HepG2 (cell line): ENCODE results near the gene COPS6. TPM values are rescaled to one million over a fixed set of nuclear protein-coding genes. Genes with fewer than 3 reads are reported as not detected.

Experiments
- ARHGAP35 ChIP-seq: sonication (generic); formaldehyde crosslinking; IDR thresholded peaks from 2 replicates; pipeline ENCODE4 v1.9.0; 2022; ENCODE audit warnings: mild to moderate bottlenecking, inconsistent platforms, moderate library complexity, missing genetic modification reagents, borderline replicate concordance
- GATAD2A ChIP-seq: IDR thresholded peaks from 2 replicates; pipeline ENCODE4 v1.6.1; 2016
- HDAC1 ChIP-seq: sonication (generic); formaldehyde crosslinking; IDR thresholded peaks from 2 replicates; pipeline ENCODE4 v1.5.1; 2020; ENCODE audit warnings: mild to moderate bottlenecking, missing genetic modification reagents
- PLRG1 ChIP-seq: fragments of 450-650 bp; conservative IDR thresholded peaks from 2 replicates; pipeline ENCODE4 v1.6.1; 2016
- SIX4 ChIP-seq: sonication (generic); formaldehyde crosslinking; IDR thresholded peaks from 2 replicates; pipeline ENCODE4 v1.4.0; 2020; ENCODE audit warnings: missing genetic modification reagents
- SKI ChIP-seq: fragments of 450-650 bp; IDR thresholded peaks from one replicate; pipeline ENCODE4 v1.6.1; 2018; ENCODE audit warnings: mild to moderate bottlenecking; ENCODE audit not compliant: partially characterized antibody
- SRY ChIP-seq: sonication (generic); formaldehyde crosslinking; IDR thresholded peaks from 2 replicates; pipeline ENCODE4 v1.8.0; 2022; ENCODE audit warnings: mild to moderate bottlenecking, missing genetic modification reagents
- ZIK1 ChIP-seq: sonication (generic); formaldehyde crosslinking; IDR thresholded peaks from 2 replicates; pipeline ENCODE4 v1.5.0; 2020; ENCODE audit warnings: mild to moderate bottlenecking, low read depth, missing genetic modification reagents, borderline replicate concordance
- ZNF230 ChIP-seq: sonication (generic); formaldehyde crosslinking; IDR thresholded peaks from 2 replicates; pipeline ENCODE4 v1.4.0; 2020; ENCODE audit warnings: mild to moderate bottlenecking, missing genetic modification reagents
- ZNF441 ChIP-seq: sonication (generic); formaldehyde crosslinking; IDR thresholded peaks from 2 replicates; pipeline ENCODE4 v1.7.0; 2021; ENCODE audit warnings: missing genetic modification reagents, borderline replicate concordance
- ZNF574 ChIP-seq: sonication (generic); formaldehyde crosslinking; IDR thresholded peaks from 2 replicates; pipeline ENCODE4 v1.4.0; 2020; ENCODE audit warnings: missing genetic modification reagents
- ZNF772 ChIP-seq: sonication (generic); formaldehyde crosslinking; IDR thresholded peaks from 2 replicates; pipeline ENCODE4 v1.5.0; 2020; ENCODE audit warnings: mild to moderate bottlenecking, missing genetic modification reagents
- ZSCAN29 ChIP-seq: sonication (generic); formaldehyde crosslinking; conservative IDR thresholded peaks from 2 replicates; pipeline ENCODE4 v1.4.0; 2020; ENCODE audit warnings: mild to moderate bottlenecking, missing genetic modification reagents
- polyA plus RNA-seq, 8 experiments: library from polyadenylated mRNA; depleted of rRNA in 3 of 8; stranded (reverse) in 7 of 8; unstranded in 1 of 8; fragments of >200 nt; fragmentation: Illumina TruSeq in 4 of 8; extraction: Trizol in 4 of 8; gene quantifications; 2 replicates each; pipeline versions ENCODE4 v1.2.1 to v1.2.3, GENCODE V29; 2011 to 2016; ENCODE audit warnings: low read depth in 4 of 8, missing spikeins in 1 of 8, mixed read lengths in 1 of 8; ENCODE audit not compliant: insufficient read depth in 1 of 8
- total RNA-seq, 5 experiments: library from RNA; depleted of rRNA; stranded (reverse); fragments of >200 nt; fragmentation: Illumina TruSeq; extraction: Trizol; gene quantifications; 2 replicates each; pipeline ENCODE4 v1.2.3, GENCODE V29; 2016; ENCODE audit warnings: low read depth in 1 of 5
- TF ChIP-seq, protein P1 (sequence below): sonication (generic); formaldehyde crosslinking; IDR thresholded peaks from 2 replicates; pipeline ENCODE4 v1.4.0; 2020; ENCODE audit warnings: low read depth, mild to moderate bottlenecking, missing genetic modification reagents
- TF ChIP-seq, protein P2 (sequence below): sonication (generic); formaldehyde crosslinking; IDR thresholded peaks from 2 replicates; pipeline ENCODE4 v1.4.0; 2020; ENCODE audit warnings: missing genetic modification reagents
- TF ChIP-seq, protein P3 (sequence below): sonication (generic); formaldehyde crosslinking; IDR thresholded peaks from 2 replicates; pipeline ENCODE4 v1.4.0; 2020; ENCODE audit warnings: mild to moderate bottlenecking, missing genetic modification reagents
- TF ChIP-seq, protein P4 (sequence below): sonication (generic); formaldehyde crosslinking; conservative IDR thresholded peaks from 2 replicates; pipeline ENCODE4 v1.4.0; 2020; ENCODE audit warnings: mild to moderate bottlenecking, missing genetic modification reagents, moderate library complexity

COPS6 gene
- total and polyA plus RNA-seq, 2 of the 13 experiments (the other 11 are each of a cell fraction or from before 2014, with no cell fraction given): 33.4 to 117 TPM

DNA sequence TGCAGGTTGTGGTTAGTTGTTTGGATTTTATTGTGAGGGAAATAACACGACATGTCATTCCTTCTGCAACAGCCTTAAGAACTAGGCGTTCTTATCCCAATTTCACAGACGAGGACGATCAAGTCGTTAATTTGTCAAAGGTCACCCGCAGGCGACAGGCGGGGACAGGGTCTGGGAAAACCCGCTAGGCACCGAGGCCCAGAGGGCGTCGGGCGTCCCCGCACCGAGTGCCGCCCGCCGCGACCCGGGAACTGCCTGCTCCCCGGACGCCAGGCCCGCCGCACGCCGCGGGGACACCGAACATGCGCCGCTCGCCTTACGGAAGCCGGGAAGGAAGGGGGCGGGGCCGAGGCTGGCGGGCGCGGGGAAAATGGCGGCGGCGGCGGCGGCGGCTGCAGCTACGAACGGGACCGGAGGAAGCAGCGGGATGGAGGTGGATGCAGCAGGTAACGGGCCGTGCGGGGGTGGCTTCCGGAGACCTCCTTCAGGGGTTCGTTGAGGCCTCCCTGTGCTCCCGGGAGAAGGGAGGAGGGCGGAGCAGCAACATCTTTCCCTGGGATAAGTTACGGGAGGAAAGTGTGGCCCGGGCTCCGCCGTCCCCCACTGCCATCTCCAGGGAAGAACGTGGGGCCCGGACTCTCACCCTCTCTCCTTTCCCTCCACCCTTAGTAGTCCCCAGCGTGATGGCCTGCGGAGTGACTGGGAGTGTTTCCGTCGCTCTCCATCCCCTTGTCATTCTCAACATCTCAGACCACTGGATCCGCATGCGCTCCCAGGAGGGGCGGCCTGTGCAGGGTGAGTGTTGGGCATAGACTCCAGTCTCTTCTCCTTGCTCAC lies at the start of gene COPS6 (continued):
- TF ChIP-seq ZNF441 (peak; percentile 90), GATAD2A (CRISPR knock-in tag) (no peak), ARHGAP35 (CRISPR knock-in tag) (peak; percentile 71; the same call in 1 of the 2 replicates), PLRG1 (no peak), ZNF230 (CRISPR knock-in tag) (peak; percentile 84; the same call in 1 of the 2 replicates), SIX4 (CRISPR knock-in tag) (peak; percentile 44; the same call in 1 of the 2 replicates), ZNF772 (peak; percentile 89; the same call in 1 of the 2 replicates), HDAC1 (CRISPR knock-in tag) (peak; percentile 90), ZIK1 (CRISPR knock-in tag) (peak; percentile 80; the same call in 1 of the 2 replicates), SKI (peak; percentile 42), ZNF574 (CRISPR knock-in tag) (peak; percentile 96), ZSCAN29 (CRISPR knock-in tag) (peak; percentile 72; the same call in 1 of the 2 replicates), SRY (CRISPR knock-in tag) (peak; percentile 96; the same call in 1 of the 2 replicates)
- TF ChIP-seq, protein P1, sequence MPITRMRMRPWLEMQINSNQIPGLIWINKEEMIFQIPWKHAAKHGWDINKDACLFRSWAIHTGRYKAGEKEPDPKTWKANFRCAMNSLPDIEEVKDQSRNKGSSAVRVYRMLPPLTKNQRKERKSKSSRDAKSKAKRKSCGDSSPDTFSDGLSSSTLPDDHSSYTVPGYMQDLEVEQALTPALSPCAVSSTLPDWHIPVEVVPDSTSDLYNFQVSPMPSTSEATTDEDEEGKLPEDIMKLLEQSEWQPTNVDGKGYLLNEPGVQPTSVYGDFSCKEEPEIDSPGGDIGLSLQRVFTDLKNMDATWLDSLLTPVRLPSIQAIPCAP: peak; percentile 93
- TF ChIP-seq, protein P2, sequence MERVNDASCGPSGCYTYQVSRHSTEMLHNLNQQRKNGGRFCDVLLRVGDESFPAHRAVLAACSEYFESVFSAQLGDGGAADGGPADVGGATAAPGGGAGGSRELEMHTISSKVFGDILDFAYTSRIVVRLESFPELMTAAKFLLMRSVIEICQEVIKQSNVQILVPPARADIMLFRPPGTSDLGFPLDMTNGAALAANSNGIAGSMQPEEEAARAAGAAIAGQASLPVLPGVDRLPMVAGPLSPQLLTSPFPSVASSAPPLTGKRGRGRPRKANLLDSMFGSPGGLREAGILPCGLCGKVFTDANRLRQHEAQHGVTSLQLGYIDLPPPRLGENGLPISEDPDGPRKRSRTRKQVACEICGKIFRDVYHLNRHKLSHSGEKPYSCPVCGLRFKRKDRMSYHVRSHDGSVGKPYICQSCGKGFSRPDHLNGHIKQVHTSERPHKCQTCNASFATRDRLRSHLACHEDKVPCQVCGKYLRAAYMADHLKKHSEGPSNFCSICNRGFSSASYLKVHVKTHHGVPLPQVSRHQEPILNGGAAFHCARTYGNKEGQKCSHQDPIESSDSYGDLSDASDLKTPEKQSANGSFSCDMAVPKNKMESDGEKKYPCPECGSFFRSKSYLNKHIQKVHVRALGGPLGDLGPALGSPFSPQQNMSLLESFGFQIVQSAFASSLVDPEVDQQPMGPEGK (CRISPR knock-in tag): 0 out of 2 replicates have a peak, but pooled peaks have one; percentile 51
- TF ChIP-seq, protein P3, sequence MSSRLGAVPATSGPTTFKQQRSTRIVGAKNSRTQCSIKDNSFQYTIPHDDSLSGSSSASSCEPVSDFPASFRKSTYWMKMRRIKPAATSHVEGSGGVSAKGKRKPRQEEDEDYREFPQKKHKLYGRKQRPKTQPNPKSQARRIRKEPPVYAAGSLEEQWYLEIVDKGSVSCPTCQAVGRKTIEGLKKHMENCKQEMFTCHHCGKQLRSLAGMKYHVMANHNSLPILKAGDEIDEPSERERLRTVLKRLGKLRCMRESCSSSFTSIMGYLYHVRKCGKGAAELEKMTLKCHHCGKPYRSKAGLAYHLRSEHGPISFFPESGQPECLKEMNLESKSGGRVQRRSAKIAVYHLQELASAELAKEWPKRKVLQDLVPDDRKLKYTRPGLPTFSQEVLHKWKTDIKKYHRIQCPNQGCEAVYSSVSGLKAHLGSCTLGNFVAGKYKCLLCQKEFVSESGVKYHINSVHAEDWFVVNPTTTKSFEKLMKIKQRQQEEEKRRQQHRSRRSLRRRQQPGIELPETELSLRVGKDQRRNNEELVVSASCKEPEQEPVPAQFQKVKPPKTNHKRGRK: no peak
- TF ChIP-seq, protein P4, sequence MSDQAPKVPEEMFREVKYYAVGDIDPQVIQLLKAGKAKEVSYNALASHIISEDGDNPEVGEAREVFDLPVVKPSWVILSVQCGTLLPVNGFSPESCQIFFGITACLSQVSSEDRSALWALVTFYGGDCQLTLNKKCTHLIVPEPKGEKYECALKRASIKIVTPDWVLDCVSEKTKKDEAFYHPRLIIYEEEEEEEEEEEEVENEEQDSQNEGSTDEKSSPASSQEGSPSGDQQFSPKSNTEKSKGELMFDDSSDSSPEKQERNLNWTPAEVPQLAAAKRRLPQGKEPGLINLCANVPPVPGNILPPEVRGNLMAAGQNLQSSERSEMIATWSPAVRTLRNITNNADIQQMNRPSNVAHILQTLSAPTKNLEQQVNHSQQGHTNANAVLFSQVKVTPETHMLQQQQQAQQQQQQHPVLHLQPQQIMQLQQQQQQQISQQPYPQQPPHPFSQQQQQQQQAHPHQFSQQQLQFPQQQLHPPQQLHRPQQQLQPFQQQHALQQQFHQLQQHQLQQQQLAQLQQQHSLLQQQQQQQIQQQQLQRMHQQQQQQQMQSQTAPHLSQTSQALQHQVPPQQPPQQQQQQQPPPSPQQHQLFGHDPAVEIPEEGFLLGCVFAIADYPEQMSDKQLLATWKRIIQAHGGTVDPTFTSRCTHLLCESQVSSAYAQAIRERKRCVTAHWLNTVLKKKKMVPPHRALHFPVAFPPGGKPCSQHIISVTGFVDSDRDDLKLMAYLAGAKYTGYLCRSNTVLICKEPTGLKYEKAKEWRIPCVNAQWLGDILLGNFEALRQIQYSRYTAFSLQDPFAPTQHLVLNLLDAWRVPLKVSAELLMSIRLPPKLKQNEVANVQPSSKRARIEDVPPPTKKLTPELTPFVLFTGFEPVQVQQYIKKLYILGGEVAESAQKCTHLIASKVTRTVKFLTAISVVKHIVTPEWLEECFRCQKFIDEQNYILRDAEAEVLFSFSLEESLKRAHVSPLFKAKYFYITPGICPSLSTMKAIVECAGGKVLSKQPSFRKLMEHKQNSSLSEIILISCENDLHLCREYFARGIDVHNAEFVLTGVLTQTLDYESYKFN: peak; percentile 52; the same call in 1 of the 2 replicates
